AG09319 (cell line): ENCODE data around the gene MGAT4D.
"Not testable (repeated sequence)": the region's sequence is repeated elsewhere in the genome, so short reads cannot be mapped to it uniquely, and the experiment has no call there.

Experiments
- DNase-seq: peaks from one replicate; pipeline ENCODE4 v3.0.0-alpha.2; 2010; ENCODE audit warnings: low read depth; ENCODE audit errors: extremely low read depth
- TF ChIP-seq, protein P1 (sequence below): IDR thresholded peaks from 2 replicates; pipeline ENCODE4 v1.5.1; 2011; ENCODE audit warnings: low read depth, mild to moderate bottlenecking, inconsistent platforms, low read length, moderate library complexity

MGAT4D gene

GRCh38 chr4:140497747-140498636, at the start of gene MGAT4D:
MGAT4D (minus strand) TSS chr4:140498293; CDS start chr4:140498222, 71 bp downstream.
- no peak for DNase-seq
- TF ChIP-seq, protein P1, sequence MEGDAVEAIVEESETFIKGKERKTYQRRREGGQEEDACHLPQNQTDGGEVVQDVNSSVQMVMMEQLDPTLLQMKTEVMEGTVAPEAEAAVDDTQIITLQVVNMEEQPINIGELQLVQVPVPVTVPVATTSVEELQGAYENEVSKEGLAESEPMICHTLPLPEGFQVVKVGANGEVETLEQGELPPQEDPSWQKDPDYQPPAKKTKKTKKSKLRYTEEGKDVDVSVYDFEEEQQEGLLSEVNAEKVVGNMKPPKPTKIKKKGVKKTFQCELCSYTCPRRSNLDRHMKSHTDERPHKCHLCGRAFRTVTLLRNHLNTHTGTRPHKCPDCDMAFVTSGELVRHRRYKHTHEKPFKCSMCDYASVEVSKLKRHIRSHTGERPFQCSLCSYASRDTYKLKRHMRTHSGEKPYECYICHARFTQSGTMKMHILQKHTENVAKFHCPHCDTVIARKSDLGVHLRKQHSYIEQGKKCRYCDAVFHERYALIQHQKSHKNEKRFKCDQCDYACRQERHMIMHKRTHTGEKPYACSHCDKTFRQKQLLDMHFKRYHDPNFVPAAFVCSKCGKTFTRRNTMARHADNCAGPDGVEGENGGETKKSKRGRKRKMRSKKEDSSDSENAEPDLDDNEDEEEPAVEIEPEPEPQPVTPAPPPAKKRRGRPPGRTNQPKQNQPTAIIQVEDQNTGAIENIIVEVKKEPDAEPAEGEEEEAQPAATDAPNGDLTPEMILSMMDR, result no peak

DNA sequence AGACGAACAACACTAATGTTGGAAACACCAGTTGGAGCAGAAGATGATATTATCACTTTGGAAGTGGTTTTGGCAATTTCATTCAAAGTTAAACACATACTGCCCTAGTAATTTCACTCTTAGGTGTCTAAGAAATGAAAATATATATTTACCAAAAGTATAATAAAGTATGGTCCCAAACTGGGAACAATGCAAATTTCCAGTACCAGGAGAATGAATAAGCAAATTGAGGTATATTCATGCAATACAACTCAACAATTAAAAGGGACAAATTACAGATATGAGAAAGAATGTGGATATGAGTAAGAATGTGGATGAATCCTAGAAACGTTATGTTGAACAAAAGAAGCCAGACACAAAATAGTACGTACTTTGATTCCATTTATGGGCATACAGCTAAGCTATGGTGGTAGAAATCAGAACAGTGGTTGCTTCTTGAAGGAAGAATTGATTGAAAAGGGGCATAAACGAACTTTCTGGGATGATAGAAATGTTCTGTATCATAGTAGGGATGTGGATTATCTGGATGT, 35.9 kb upstream of the MGAT4D start:
- no peak for DNase-seq
- TF ChIP-seq, protein P1, result no peak

DNA sequence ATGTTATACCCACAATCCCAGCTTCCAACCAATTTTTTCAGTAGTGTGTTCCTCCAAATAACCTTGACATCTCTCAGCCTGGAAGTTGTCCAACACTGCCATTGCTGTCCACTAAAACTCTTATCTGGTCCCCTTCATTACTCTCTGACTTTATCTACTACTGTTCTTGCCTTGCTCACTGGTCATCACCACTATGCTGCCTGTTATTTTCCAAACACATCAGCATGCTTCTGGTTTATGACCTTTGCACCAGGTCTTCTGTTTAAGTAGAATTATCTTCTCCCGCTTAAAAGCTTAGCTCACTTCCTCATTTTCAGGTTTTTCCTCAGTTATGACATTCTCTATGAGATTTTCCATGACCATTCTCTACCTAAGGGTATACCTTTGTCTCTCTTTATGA, 31.3 kb upstream of the MGAT4D start:
- no peak for DNase-seq
- TF ChIP-seq, protein P1, result no peak

GRCh38 chr4:140523857-140524742, 26.0 kb upstream of the MGAT4D start, which contains the start of gene ELMOD2:
ELMOD2 (plus strand) TSS chr4:140524168; CDS start chr4:140525429, 1,261 bp downstream.
- TF ChIP-seq, protein P1, result peak; percentile 96
- peak; percentile 92 for DNase-seq

- no peak for DNase-seq
- TF ChIP-seq, protein P1, result no peak
Measured at GRCh38 chr4:140523370-140523856, 25.3 kb upstream of the MGAT4D start.

DNA sequence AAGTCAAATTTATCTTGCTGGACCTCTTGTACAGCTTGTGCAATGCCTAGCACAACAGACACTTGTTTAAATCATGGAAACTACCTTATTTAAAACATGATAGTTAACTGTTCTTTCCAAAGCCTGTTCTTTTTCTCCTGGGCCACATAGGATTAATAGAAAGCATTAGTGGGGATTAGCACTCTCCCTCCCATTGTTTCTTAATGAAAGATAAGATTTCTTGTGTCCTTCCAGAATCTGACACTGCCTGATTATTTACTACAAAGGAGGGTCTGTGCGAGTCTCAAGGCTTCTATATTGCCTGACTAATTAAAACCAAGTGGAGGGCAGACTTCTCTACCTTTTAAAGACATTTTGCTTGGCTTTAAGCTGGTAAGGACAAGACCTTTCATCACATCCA, 17.3 kb upstream of the MGAT4D start:
- TF ChIP-seq, protein P1, result no peak
- no peak for DNase-seq

GRCh38 chr4:140513765-140514164, 15.7 kb upstream of the MGAT4D start:
- not testable (repeated sequence) for DNase-seq
